ENCODE data around the gene PLEKHA7.
A peak's percentile ranks its signal among the peaks of the same experiment; 100 is the strongest.
"Not testable (repeated sequence)": the region's sequence is repeated elsewhere in the genome, so short reads cannot be mapped to it uniquely, and the experiment has no call there.

The PLEKHA7 gene, protein sequence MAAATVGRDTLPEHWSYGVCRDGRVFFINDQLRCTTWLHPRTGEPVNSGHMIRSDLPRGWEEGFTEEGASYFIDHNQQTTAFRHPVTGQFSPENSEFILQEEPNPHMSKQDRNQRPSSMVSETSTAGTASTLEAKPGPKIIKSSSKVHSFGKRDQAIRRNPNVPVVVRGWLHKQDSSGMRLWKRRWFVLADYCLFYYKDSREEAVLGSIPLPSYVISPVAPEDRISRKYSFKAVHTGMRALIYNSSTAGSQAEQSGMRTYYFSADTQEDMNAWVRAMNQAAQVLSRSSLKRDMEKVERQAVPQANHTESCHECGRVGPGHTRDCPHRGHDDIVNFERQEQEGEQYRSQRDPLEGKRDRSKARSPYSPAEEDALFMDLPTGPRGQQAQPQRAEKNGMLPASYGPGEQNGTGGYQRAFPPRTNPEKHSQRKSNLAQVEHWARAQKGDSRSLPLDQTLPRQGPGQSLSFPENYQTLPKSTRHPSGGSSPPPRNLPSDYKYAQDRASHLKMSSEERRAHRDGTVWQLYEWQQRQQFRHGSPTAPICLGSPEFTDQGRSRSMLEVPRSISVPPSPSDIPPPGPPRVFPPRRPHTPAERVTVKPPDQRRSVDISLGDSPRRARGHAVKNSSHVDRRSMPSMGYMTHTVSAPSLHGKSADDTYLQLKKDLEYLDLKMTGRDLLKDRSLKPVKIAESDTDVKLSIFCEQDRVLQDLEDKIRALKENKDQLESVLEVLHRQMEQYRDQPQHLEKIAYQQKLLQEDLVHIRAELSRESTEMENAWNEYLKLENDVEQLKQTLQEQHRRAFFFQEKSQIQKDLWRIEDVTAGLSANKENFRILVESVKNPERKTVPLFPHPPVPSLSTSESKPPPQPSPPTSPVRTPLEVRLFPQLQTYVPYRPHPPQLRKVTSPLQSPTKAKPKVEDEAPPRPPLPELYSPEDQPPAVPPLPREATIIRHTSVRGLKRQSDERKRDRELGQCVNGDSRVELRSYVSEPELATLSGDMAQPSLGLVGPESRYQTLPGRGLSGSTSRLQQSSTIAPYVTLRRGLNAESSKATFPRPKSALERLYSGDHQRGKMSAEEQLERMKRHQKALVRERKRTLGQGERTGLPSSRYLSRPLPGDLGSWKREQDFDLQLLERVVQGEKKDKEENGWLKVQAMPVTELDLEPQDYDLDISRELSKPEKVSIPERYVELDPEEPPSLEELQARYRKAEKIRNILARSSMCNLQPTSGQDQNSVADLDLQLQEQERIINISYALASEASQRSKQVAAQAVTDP

DNA sequence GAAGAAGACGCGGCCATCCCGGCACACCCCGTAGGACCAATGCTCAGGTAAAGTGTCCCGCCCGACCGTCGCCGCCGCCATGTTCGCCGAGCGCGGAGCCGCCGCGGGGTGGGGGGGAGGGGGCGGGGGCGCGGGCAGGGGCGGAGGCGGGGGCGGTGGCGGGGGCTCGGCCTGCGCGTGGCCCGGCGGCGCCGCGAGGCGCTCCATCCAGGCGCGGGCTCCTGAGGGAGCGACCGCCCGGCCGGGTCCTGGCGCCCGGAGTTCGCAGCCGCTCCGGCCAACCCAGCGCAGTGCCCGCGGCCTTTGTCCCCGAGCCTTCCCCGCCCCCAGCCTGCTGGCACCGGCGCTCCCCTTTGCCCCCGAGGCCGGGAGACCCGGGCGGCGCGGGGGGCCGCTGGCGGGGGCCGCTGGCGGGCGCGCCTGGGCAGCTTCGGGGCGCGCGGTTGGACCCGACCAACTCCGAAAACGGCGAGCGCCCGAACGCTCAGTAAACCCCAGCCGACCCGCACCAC lies at the start of gene PLEKHA7:
TSS of gene PLEKHA7 (minus strand) at position 94 of the 512 bp plus-strand sequence. CDS start at position 81, 13 bp downstream.
- DNase-seq (ENCODE audit: low read depth in 2 of 2): no peak

DNA sequence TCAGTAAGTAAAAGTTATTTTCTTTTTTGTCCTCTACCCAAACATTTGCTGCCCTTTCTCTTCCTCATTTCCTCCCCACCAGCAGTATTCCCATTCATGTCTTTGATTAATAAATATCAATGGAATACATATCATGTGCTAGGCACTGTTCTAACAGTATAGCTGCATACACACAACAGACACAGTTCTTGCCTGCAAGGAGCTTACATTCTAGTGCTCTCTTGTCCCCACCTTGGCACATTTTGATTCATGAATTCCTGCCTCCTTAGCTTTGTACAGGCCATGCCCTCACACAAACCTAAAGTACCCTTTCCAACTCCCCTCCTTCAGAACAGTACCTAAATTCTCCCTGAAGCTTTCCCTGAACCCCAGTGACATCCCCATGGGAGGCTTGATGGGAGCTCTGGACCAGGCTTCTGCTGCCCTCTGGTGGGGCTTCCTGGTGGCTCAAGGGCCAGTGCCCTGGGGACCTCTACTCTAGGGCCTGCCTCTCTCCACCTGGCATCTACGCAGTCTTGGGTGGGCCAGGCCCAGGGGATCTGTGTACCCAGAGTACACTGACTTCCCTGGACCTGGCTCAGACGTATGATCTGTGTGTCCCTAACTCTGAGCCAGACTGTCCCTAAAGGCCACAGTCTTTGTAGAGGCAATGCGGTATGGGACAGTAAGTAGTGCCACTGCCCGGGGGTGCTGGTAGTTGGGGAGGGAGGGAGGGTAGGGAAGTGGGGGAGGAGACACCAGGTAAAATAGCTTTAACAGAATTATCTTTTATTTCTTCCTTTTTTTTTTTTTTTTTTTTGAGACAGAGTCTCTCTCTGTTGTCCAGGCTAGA lies 49.2 kb upstream of the PLEKHA7 start:
- peak in 1 of 2 experiments; percentile 9 for DNase-seq (ENCODE audit: low read depth in 2 of 2)

DNA sequence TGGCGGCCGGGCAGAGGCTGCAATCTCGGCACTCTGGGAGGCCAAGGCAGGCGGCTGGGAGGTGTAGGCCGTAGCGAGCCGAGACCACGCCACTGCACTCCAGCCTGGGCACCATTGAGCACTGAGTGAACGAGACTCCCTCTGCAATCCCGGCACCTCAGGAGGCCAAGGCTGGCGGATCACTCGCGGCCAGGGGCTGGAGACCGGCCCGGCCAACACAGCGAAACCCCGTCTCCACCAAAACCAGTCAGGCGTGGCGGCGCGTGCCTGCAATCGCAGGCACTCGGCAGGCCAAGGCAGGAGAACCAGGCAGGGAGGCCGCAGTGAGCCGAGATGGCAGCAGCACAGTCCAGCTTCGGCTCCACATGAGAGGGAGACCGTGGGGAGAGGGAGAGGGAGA lies 36.9 kb upstream of the PLEKHA7 start:
- DNase-seq (ENCODE audit: low read depth in 2 of 2): not testable (repeated sequence)

DNA sequence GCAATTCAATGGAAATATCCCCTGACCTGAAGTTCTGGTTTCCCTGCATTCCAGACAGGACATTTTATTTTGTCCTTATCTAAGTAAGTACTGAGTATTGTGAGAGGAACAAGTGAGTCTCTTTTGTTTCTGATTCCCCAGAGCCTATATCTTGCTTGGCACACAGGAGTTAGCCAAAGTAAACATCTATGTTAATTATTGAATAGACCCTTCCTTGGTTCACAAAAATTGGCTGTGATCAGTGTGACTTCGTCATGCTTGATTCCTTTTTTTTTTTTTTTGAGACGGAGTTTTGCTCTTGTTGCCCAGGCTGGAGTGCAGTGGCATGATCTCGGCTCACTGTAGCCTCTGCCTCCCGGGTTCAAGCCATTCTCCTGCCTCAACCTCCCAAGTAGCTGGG lies 34.3 kb upstream of the PLEKHA7 start:
- DNase-seq (ENCODE audit: low read depth in 2 of 2): not testable (repeated sequence)

DNA sequence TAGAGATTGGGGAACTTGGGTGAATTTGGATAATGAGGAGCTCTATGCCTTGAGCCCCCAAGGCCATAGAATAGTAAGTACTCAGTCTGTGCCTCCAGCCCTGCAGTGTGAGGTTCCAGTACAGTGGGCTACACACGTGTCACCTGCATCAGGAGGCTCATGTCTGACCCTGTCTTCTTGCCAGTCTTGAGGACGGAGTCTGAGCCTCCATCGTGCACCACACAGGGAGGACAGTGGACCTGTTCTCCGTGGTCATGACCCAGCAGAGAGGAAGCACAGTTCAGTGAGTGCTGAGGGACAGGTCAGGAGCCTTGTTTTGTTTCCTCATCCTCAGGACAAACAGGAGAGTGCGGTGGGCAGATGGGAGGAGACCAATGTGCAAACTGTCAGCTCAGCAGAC lies 32.5 kb upstream of the PLEKHA7 start:
- DNase-seq (ENCODE audit: low read depth in 2 of 2): no peak

DNA sequence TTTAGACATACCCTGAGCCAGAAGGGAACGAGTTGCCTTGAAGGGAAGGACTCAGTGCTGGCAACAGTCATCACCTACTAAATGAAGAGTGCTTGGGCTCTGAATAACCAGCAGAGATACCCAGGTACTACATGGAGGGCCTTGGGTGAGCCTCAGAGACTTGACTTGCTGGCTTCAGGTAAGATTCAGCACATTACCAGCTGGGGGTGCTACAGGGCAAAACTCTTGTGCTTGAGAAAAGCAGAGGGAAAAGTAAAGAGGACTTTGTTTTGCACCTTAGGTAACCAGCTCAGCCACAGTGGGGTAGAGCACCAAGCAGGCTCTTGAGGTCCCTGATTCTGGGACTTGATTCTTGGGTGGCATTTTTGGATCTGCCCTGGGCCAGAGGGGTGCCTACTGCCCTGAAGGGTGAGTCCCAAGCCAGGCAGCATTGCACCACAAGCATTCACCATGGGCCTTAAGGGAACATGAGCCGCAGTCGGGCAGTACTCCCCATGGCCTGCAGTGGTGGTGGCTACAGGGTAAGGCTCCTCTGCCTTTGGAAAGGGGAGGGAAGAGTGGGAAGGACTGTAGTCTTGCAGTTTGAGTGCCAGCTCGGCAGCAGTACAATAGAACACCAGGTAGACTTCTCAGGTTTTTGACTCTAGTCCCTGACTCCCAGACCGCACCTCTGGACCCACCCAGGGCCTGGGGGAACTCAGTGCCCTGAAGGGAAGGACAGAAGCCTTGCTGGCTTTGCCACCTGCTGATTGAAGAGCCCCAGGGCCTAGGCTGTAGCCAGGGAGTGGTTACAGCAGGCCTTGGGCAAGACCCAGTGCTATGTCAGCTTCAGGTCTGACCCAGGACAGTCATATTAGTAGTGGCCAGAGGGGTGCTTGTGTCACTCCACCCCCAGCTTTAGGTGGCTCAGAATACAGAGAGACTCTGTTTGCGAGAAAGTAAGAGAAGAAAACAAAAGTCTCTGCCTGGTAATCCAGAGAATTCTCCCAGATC lies 22.7 kb upstream of the PLEKHA7 start:
- no peak for DNase-seq (ENCODE audit: low read depth in 2 of 2)

DNA sequence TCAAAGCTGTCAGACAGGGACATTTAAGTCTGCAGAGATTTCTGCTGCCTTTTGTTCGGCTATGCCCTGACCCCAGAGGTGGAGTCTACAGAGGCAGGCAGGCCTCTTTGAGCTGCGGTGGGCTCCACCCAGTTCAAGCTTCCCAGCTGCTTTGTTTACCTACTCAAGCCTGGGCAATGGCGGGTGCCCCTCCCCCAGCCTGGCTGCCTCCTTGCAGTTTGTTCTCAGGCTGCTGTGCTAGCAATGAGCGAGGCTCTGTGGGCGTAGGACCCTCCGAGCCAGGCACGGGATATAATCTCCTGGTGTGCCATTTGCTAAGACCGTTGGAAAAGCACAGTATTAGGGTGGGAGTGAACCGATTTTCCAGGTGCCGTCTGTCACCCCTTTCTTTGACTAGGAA lies 19.8 kb upstream of the PLEKHA7 start:
- not testable (repeated sequence) for DNase-seq (ENCODE audit: low read depth in 2 of 2)

DNA sequence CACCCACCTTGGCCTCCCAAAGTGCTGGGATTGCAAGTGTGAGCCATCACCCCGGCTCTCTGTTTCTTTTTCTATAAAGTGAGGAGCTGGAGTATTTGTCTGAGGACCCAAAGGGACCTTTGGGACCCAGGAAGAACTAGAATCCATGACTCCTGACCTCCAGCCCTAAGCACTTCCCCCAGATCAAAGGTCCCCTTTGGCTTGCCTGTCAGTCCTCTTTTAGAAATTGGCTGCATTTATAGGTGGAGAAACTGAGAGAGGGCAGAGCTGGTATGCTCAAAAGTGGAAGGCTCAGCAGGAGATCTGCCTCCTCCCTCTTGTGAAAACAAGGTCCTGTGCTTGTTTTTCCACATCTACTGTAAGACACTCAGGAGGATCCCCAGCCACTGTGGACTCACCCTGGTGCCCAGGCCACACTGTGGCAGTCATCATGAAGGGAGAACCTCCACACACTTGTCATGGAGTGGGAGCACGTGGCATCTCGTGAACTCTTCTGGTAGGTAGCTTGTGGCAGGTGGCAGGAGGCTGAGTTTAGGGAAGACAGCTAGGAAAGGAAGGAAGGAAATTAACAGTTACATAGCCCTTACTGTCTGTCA lies 12.4 kb upstream of the PLEKHA7 start:
- DNase-seq (ENCODE audit: low read depth in 2 of 2): no peak

DNA sequence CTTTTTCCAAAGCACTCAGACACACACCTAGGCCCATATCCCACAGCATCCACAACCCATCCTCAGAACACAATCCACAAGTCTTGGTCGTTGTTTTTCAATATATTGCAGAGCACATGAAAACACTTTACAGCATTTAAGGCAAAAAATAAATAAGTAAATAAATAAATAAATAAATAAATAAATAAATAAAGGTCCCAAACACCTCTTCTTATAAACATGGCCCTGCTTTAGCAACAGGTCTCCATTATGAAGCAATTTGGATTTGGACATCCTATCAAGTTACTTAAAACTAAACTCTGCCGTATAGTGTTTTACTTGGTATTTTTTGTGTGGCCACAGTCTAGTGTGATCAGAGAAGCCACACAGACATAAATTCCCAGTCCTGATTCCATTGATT lies 10.7 kb upstream of the PLEKHA7 start:
- no peak for DNase-seq (ENCODE audit: low read depth in 2 of 2)

DNA sequence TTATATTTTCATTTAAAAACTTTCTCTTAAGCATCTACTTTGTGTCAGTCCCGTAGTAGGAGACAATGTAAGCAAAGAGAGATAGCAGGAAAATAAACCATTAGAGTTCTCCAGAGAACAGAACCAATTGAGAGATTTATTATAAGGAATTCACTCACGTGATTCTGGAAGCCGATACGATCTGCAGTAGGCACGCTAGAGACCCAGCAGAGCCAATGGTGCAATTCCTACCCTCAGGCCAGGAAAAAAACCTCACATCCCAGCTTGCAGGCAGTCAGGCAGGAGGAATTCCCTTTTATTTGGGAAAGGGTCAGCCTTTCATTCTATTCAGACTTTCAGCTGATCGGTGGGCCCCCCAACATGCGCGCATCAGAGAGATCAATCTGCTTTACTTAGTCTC lies 7.3 kb upstream of the PLEKHA7 start:
- DNase-seq (ENCODE audit: low read depth in 2 of 2): no peak

DNA sequence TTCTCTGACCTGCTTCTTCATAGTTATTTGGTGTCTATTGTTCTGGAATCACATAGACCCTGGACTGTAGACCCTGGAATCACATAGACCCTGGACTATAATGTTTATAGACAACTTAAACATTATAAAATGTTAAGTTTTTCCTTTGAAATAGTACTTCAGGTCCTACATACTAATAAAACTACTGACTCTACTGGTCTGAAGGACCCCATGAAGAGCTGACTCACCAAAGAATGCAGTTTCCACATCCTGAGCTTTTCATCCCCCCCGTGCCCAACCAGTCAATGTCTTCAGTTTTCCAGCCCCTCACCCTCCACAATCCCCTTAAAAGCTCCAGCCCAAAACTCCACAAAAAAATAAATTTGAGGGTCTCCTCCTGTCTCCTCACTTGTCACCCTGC lies 6.6 kb upstream of the PLEKHA7 start:
- DNase-seq (ENCODE audit: low read depth in 2 of 2): no peak

DNA sequence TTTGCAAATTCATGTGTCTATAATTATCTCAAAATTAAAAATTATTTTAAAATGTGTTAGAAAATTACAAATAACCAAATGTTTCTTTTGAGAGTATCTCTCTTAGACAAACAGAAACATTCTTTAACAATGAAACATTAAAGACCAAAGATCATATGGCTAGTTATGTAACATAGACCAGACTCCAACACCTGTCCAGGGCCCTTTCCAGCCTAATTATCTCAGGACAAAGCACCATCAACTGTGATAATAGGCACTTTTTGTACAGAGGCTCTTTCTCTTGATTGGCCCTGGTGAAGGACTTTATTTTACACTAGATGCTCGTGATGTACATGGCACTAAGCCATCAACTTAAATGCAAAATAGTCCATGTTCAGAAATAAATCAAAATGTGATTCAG lies 5.0 kb upstream of the PLEKHA7 start:
- no peak for DNase-seq (ENCODE audit: low read depth in 2 of 2)

DNA sequence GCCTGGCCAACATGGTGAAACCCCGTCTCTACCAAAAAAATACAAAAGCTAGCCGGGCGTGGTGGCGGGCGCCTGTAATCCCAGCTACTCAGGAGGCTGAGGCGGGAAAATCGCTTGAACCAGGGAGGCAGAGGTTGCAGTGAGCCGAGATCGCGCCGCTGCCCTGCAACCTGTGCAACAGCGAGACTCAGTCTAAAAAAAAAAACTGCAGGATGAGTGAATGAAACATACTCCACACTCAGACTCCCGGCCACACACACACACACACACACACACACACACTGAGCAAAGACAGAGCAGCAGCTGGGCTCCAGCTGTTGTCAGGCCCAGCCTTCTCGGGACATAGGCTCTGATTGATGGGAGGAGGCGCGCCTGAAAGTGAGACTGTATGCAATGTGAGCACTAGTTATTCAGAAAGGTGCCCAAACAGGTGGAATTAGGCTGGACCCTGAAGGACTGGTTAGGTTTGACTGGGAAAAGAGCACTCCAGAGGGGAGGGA lies 1.5 kb upstream of the PLEKHA7 start:
- no peak for DNase-seq (ENCODE audit: low read depth in 2 of 2)

DNA sequence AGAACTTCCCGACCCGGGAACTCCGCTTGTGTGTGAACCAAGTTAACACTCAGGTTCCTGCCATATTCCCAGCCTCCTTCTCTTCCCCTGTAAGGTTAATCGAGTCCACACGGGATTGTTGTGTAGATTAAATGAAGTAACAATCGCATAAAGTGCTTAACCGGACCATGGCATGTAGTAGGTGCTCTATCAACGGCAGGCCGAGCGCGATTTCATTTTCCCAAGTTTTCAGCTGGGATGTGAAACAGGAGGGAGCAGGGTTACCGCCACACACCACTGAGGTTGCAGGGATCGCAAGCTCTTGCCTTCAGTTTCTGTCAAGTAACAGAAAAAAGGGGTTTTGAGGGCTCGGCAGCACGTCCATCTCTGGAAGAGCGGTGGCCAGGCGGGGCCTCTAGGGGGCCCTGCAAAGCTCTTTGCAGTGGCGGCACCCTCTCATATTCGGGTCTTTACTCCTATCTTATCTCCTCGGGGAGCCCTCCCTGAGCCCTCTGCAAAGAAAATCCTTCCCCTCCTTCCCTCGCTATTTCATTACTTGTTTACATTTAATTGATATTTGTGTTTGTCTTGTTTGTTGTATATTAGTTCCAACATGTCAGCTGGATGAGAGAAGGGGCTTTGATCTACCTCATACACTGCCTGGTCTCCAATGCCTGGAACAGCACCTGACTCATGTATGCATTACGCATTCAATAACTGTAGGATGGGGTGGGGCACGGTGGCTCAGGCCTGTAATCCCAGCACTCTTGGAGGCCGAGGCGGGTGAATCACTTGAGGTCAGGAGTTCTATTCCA lies 816 bp upstream of the PLEKHA7 start:
- DNase-seq (ENCODE audit: low read depth in 2 of 2): no peak

DNA sequence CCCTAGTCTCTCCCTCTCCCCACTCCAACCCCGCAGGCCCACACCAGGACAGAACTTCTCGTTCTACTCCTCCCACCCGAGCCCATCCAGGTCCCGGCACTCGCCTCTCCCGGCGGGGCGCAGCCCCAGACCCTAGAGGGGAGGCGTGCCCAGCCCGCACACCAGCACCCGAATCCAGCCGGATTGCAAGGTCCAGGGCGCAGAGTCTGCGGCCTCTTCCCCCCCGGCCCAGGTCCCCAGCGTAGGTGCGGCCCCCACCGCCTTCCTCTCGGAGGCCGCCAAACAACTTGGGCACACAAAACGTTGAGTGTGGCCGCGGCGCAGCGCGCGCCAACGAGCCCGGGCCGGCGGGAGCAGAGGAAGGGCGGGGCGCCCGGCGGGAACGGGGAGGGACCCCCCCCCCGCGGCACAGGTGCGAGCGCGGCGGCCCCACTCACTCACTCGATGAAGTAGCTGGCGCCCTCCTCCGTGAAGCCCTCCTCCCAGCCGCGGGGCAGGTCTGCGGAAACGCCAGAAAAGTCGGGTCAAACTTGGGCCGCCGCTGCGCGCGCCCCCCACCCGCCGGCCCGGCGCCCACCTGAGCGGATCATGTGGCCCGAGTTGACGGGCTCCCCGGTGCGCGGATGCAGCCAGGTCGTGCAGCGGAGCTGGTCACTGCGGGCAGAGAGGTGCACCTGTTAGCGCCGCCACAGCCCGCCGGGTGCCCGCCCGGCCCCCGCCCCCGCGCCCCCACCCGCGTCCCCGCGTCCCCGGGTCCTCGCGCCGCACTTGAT lies 480 bp downstream of the PLEKHA7 start:
- DNase-seq (ENCODE audit: low read depth in 2 of 2): no peak

DNA sequence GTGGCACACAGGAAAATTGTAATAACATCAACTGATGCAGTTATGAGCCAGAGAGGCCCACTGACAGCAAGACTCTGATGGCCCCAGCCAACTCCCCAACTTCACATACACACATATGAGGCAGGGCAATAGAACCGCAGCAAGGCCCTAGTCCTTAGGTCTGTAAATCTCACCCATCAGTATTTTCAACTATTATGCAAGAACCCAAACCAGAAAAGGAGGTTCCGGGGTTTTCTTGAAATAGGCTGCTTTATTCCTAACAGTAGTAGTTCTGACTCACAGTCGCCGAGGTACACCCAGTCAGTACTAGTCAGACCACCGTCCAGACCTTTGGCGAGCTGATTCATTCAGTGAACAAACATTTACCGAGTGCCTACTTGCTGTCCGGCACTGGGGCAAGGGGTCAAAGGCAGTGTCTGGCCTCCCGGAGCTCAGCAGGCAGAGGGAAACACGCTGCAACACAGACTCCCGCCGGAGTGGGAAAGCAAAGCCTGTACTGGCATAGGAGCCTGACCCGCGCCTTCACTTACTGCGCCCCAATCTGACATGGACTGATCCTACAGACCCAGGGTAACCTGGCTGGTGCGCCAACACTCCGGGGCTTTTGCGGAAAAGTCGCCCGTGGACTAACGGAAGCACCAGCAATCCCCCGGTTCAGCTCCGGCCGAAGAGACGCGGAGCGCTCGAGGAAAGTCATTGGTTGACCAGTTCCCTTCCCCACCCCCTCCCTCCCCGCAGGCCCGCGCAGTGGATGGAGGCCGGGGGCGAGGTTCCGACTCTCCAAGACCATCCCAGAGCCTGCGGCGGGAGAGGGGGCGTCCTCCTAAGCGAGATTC lies 1.3 kb downstream of the PLEKHA7 start:
- DNase-seq (ENCODE audit: low read depth in 2 of 2): no peak

DNA sequence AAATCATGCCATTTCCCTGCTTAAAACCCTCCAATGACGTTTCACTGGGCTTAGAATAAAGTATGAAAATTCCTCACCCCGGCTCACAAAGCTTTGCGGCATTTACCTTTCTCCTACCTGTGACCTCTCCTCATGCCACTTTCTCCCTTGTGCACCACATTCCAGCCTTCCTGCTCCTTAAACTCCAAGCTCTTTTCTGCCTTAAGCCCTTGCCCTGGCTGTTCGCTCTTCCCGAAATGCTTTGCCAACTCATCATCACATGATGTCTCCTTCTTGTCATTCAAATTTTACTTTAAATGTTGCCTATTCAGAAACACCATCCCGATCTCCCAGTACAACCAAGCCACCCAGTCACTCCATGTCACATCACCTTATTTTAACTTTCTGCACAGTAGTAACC lies 2.0 kb downstream of the PLEKHA7 start:
- DNase-seq (ENCODE audit: low read depth in 2 of 2): no peak

All from fibroblast of skin of left biceps (primary cell).